HG03108 (cell line): ENCODE measurements around the gene TEX30.
A peak's percentile ranks its signal among the peaks of the same experiment; 100 is the strongest.

Source experiments
- ATAC-seq: cut with Tn5 transposase; IDR thresholded peaks from one replicate; pipeline ENCODE4 v1.9.1; 2021; ENCODE audit warnings: moderate library complexity; ENCODE audit not compliant: unreplicated experiment

TEX30 gene

DNA sequence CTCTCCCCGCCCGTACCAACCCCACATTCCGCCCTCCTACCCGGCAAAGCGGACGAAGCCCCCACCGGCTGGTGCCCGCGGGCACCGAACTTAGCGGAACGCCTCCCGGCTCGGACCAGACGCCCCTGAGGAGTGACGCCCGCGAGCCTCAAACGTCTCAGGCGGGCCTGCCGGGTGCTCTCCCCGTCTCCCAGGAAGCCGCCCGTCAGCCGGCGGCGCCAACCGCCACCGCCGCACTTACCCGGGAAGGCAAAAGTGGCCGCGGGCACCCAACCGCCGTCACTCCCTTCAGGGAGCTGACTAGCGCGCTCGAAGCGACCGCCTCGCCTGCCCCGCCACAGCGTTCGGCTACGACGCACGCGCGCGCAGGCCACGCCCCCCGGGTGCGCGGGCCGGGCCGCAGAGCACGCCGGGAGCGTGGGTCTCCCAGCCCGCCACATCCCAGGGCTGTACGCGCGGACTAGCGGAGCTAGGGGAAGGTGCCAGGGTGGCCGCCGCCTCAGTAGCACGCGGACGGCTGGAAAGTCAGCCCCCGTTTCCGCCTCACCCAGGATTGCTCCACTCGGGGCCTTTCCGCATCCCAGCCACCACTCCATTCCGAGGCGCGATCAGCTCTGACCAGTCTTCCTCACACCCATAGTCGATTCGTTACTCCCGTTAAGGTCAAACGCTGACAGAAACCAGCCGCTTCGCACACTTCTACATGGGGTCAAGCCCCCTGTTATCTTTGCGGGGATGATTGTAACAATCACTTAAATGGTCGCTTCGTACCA is at the start of gene TEX30:
Gene TEX30, minus strand, starts transcription at position 346 of the 773 bp plus-strand sequence. CDS start 3,760 bp downstream, outside the sequence.
- peak; percentile 95 for ATAC-seq

GRCh38 chr13:102817907-102818306 is 44.3 kb upstream of the TEX30 start:
- ATAC-seq = no peak

- no peak for ATAC-seq
Measured at GRCh38 chr13:102817241-102817640, 43.7 kb upstream of the TEX30 start.

GRCh38 chr13:102816708-102817107 is 43.1 kb upstream of the TEX30 start:
- ATAC-seq = no peak

GRCh38 chr13:102815788-102816187 is 42.2 kb upstream of the TEX30 start:
- ATAC-seq = no peak

- no peak for ATAC-seq
Measured at GRCh38 chr13:102814793-102815192, 41.2 kb upstream of the TEX30 start.

GRCh38 chr13:102814025-102814607 is 40.5 kb upstream of the TEX30 start:
- ATAC-seq = no peak

- ATAC-seq = no peak
Measured at GRCh38 chr13:102812611-102813287, 39.2 kb upstream of the TEX30 start.

DNA sequence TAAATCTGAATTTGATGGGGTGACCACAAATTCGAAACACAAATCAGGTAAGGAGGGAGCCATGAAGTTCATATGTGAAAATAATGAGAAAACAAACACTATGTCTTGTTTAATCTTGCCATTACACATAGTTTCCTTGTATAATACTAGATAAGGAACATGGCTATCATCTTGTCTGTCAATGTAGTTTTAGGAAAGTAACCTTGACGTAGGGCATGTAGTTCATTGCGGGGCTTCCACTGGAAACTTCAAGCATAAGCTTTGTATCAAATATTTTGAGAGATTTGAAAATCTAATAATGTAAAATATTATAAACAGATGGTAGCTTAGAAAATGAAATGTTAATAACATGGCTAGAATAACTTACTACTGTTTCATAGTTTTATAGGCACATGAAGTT is 34.1 kb upstream of the TEX30 start:
- ATAC-seq = no peak

- no peak for ATAC-seq
Measured at GRCh38 chr13:102805680-102806079, 32.1 kb upstream of the TEX30 start.

- peak; percentile 70 for ATAC-seq
Measured at GRCh38 chr13:102800145-102801041, 26.8 kb upstream of the TEX30 start.

DNA sequence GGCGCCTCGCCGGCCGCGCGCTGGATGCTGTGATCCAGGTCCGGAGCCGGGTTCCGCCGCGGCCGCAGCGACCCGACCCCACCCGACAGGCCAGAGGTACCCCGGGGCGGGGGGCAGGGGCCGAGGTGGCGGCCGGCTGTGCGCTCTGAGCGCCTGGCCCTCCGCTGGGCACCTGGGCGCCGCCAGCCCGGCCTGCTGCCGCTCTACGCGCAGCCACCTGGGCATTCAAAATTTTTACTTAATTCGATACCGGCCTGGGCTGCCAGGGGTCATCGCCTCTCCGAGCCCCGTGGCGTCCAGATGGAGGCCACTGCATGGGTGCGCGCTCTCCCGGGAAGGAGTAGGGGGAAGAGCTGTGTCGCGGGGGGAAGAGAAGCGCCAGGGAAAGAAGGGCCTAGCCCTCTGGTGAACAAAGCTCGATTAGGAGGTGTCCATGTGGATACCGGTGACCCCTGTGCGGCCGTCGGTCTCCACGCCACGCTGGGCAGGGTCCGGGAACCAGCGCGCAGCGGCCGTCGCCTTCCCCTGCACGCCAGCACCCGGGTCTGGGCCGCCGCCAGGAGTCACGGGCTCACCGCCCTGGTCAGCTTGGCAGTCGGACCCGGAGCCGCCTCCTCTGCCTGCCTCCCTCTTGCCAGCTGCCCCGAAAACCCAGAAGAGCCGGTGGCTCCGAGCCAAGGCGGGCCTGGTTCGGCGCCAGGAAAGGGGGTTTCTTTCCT is 26.0 kb upstream of the TEX30 start:
- peak; percentile 7 for ATAC-seq

GRCh38 chr13:102798581-102799425 is 25.2 kb upstream of the TEX30 start, which contains the start of the genes BIVM and POGLUT2:
Gene BIVM, plus strand, starts transcription at chr13:102799119. Its CDS starts 8,149 bp downstream, at chr13:102807268.
Gene POGLUT2, minus strand, starts transcription at chr13:102798976. Its CDS starts 306 bp downstream, at chr13:102798670.
- ATAC-seq = peak; percentile 87

GRCh38 chr13:102793611-102794355 is 20.2 kb upstream of the TEX30 start:
- ATAC-seq = no peak

- ATAC-seq = no peak
Measured at GRCh38 chr13:102792396-102792795, 18.8 kb upstream of the TEX30 start.

DNA sequence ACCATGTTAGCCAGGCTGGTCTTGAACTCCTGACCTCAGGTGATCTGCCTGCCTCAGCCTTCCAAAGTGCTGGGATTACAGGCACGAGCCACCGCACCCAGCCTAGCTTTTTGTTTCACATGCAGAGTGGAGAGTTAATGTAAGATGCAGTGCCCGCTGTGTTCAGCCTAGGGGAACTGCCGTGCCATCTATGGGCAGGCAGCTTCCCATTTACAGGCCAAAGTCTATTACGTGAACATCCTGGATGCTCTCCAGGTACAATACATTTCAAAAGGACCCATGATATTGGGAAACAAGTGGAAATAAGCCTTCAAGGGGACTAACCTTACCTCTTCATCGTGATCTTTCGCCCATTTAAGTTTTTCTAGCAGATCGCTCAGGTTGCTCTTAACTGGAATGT is 15.1 kb upstream of the TEX30 start:
- no peak for ATAC-seq

GRCh38 chr13:102784483-102784882 is 10.9 kb upstream of the TEX30 start:
- no peak for ATAC-seq

DNA sequence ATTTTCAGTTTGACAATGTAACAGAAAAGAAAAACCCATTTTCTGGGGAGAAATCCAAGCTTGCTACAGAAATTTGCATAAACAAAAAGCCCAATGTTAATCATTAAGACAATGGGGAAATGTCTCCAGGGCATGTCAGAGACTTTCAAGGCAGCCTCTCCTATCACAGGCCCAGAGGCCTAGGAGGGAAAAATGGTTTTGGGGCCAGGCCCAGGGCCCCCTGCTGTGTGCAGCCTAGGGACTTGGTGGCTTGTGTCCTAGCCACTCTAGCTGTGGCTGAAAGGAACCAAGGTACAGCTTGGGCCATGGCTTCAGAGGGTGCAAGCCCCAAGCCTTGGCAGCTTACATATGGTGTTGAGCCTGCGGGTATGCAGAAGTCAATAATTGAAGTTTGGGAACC is 8.0 kb upstream of the TEX30 start:
- ATAC-seq = no peak
